HEK293 (cell line): ENCODE data around the gene C1orf167.

Experiments used
- BCL11A ChIP-seq: fragments of 450-650 bp; formaldehyde crosslinking; IDR thresholded peaks from 2 replicates; pipeline ENCODE4 v1.5.1; 2016; ENCODE audit warnings: low read depth, missing biosample characterization, missing genetic modification characterization
- GLI4 ChIP-seq: fragments of 450-650 bp; formaldehyde crosslinking; IDR thresholded peaks from 2 replicates; pipeline ENCODE4 v1.5.1; 2016; ENCODE audit warnings: missing biosample characterization, missing genetic modification characterization
- GLIS2 ChIP-seq: fragments of 450-650 bp; formaldehyde crosslinking; IDR thresholded peaks from 2 replicates; pipeline ENCODE4 v1.5.1; 2016; ENCODE audit warnings: missing biosample characterization, missing genetic modification characterization
- HIC1 ChIP-seq: fragments of 450-650 bp; formaldehyde crosslinking; IDR thresholded peaks from 2 replicates; pipeline ENCODE4 v1.5.1; 2016; ENCODE audit warnings: missing biosample characterization, missing genetic modification characterization
- HOXA7 ChIP-seq: sonication (generic); formaldehyde crosslinking; IDR thresholded peaks from 2 replicates; pipeline ENCODE4 v1.8.1; 2022; ENCODE audit warnings: missing genetic modification reagents, borderline replicate concordance
- KLF17 ChIP-seq: fragments of 450-650 bp; formaldehyde crosslinking; IDR thresholded peaks from 2 replicates; pipeline ENCODE4 v1.5.1; 2016; ENCODE audit warnings: missing biosample characterization, missing genetic modification characterization
- PRDM6 ChIP-seq: fragments of 450-650 bp; formaldehyde crosslinking; IDR thresholded peaks from 2 replicates; pipeline ENCODE4 v1.5.1; 2017; ENCODE audit warnings: missing biosample characterization, missing genetic modification characterization
- SP7 ChIP-seq: fragments of 450-650 bp; formaldehyde crosslinking; IDR thresholded peaks from 2 replicates; pipeline ENCODE4 v1.5.1; 2016; ENCODE audit warnings: missing biosample characterization, missing genetic modification characterization
- YY1 ChIP-seq: fragments of 450-650 bp; formaldehyde crosslinking; IDR thresholded peaks from 2 replicates; pipeline ENCODE4 v1.5.1; 2018; ENCODE audit warnings: missing biosample characterization, missing genetic modification characterization
- ZBTB1 ChIP-seq: fragments of 450-650 bp; formaldehyde crosslinking; IDR thresholded peaks from 2 replicates; pipeline ENCODE4 v1.5.1; 2016; ENCODE audit warnings: missing biosample characterization, missing genetic modification characterization
- ZBTB17 ChIP-seq: fragments of 450-650 bp; formaldehyde crosslinking; IDR thresholded peaks from 2 replicates; pipeline ENCODE4 v1.5.1; 2016; ENCODE audit warnings: missing biosample characterization, missing genetic modification characterization
- ZBTB49 ChIP-seq: fragments of 450-650 bp; formaldehyde crosslinking; IDR thresholded peaks from 2 replicates; pipeline ENCODE4 v1.5.1; 2016; ENCODE audit warnings: missing biosample characterization, missing genetic modification characterization, low read depth
- ZBTB8A ChIP-seq: fragments of 450-650 bp; formaldehyde crosslinking; IDR thresholded peaks from 2 replicates; pipeline ENCODE4 v1.5.1; 2016; ENCODE audit warnings: missing biosample characterization, missing genetic modification characterization
- ZFP3 ChIP-seq: fragments of 450-650 bp; formaldehyde crosslinking; IDR thresholded peaks from 2 replicates; pipeline ENCODE4 v1.5.1; 2016; ENCODE audit warnings: low read depth, missing biosample characterization, missing genetic modification characterization
- ZFP69B ChIP-seq: fragments of 450-650 bp; formaldehyde crosslinking; IDR thresholded peaks from 2 replicates; pipeline ENCODE4 v1.5.1; 2016; ENCODE audit warnings: missing biosample characterization, missing genetic modification characterization
- ZNF121 ChIP-seq: fragments of 450-650 bp; formaldehyde crosslinking; IDR thresholded peaks from 2 replicates; pipeline ENCODE4 v1.5.1; 2016; ENCODE audit warnings: missing biosample characterization, missing genetic modification characterization
- ZNF133 ChIP-seq: fragments of 450-650 bp; formaldehyde crosslinking; IDR thresholded peaks from 2 replicates; pipeline ENCODE4 v1.5.1; 2016; ENCODE audit warnings: missing biosample characterization, missing genetic modification characterization
- ZNF2 ChIP-seq: fragments of 450-650 bp; formaldehyde crosslinking; IDR thresholded peaks from 2 replicates; pipeline ENCODE4 v1.5.1; 2016; ENCODE audit warnings: missing biosample characterization, missing genetic modification characterization
- ZNF211 ChIP-seq: fragments of 450-650 bp; formaldehyde crosslinking; IDR thresholded peaks from 2 replicates; pipeline ENCODE4 v1.5.1; 2016; ENCODE audit warnings: low read depth, missing biosample characterization, missing genetic modification characterization
- ZNF302 ChIP-seq: fragments of 450-650 bp; formaldehyde crosslinking; IDR thresholded peaks from 2 replicates; pipeline ENCODE4 v1.5.1; 2016; ENCODE audit warnings: missing biosample characterization, missing genetic modification characterization, low read depth
- ZNF335 ChIP-seq: fragments of 450-650 bp; formaldehyde crosslinking; conservative IDR thresholded peaks from 2 replicates; pipeline ENCODE4 v1.5.1; 2016; ENCODE audit warnings: missing biosample characterization, missing genetic modification characterization
- ZNF341 ChIP-seq: fragments of 450-650 bp; formaldehyde crosslinking; IDR thresholded peaks from 2 replicates; pipeline ENCODE4; 2016; ENCODE audit warnings: low read depth, missing biosample characterization, missing genetic modification characterization
- ZNF362 ChIP-seq: fragments of 450-650 bp; formaldehyde crosslinking; IDR thresholded peaks from 2 replicates; pipeline ENCODE4 v1.5.1; 2016; ENCODE audit warnings: missing biosample characterization, missing genetic modification characterization
- ZNF37A ChIP-seq: fragments of 450-650 bp; IDR thresholded peaks from 2 replicates; pipeline ENCODE4 v1.5.1; 2018; ENCODE audit warnings: missing biosample characterization, missing genetic modification characterization
- ZNF473 ChIP-seq: fragments of 450-650 bp; formaldehyde crosslinking; IDR thresholded peaks from 2 replicates; pipeline ENCODE4 v1.5.1; 2017; ENCODE audit warnings: missing biosample characterization, missing genetic modification characterization
- ZNF501 ChIP-seq: fragments of 450-650 bp; formaldehyde crosslinking; IDR thresholded peaks from 2 replicates; pipeline ENCODE4 v1.5.1; 2016; ENCODE audit warnings: missing biosample characterization, missing genetic modification characterization
- ZNF544 ChIP-seq: fragments of 450-650 bp; formaldehyde crosslinking; IDR thresholded peaks from 2 replicates; pipeline ENCODE4 v1.5.0; 2017; ENCODE audit warnings: missing biosample characterization, missing genetic modification characterization
- ZNF558 ChIP-seq: fragments of 450-650 bp; formaldehyde crosslinking; IDR thresholded peaks from 2 replicates; pipeline ENCODE4 v1.5.1; 2016; ENCODE audit warnings: missing biosample characterization, missing genetic modification characterization
- ZNF561 ChIP-seq: fragments of 450-650 bp; IDR thresholded peaks from 2 replicates; pipeline ENCODE4 v1.5.1; 2018; ENCODE audit warnings: missing biosample characterization, missing genetic modification characterization, borderline replicate concordance
- ZNF600 ChIP-seq: fragments of 450-650 bp; formaldehyde crosslinking; IDR thresholded peaks from 2 replicates; pipeline ENCODE4 v1.5.1; 2016; ENCODE audit warnings: missing biosample characterization, missing genetic modification characterization
- ZNF654 ChIP-seq: fragments of 450-650 bp; formaldehyde crosslinking; IDR thresholded peaks from 2 replicates; pipeline ENCODE4 v1.5.1; 2016; ENCODE audit warnings: low read depth, missing biosample characterization, missing genetic modification characterization
- ZSCAN4 ChIP-seq: fragments of 450-650 bp; formaldehyde crosslinking; IDR thresholded peaks from 2 replicates; pipeline ENCODE4 v1.5.1; 2017; ENCODE audit warnings: missing biosample characterization, missing genetic modification characterization

C1orf167 gene

GRCh38 chr1:11719313-11720032 is 42.5 kb upstream of the C1orf167 start (continued):
- 0 out of 2 replicates have a peak, but pooled peaks have one; percentile 13 for TF ChIP-seq KLF17 (tag by site-specific recombination)
- TF ChIP-seq ZNF302 (tag by site-specific recombination), result no peak
- no peak for TF ChIP-seq ZNF362
- TF ChIP-seq GLIS2 (tag by site-specific recombination), result peak; percentile 41
- TF ChIP-seq ZBTB49, result no peak
- peak; percentile 45 for TF ChIP-seq ZNF335
- no peak for TF ChIP-seq ZNF133
- peak; percentile 85 for TF ChIP-seq ZNF654 (tag by site-specific recombination)
- TF ChIP-seq ZNF2, result peak; percentile 59; the same call in 1 of the 2 replicates
- peak; percentile 40; the same call in 1 of the 2 replicates for TF ChIP-seq ZBTB8A (tag by site-specific recombination)
- TF ChIP-seq ZNF341 (tag by site-specific recombination), result no peak
- TF ChIP-seq ZNF544 (tag by site-specific recombination), result no peak
- TF ChIP-seq ZFP69B (tag by site-specific recombination), result peak; percentile 62; the same call in 1 of the 2 replicates
- no peak for TF ChIP-seq HIC1
- no peak for TF ChIP-seq ZNF37A (tag by site-specific recombination)
- TF ChIP-seq ZNF121 (tag by site-specific recombination), result no peak
- TF ChIP-seq ZNF473 (tag by site-specific recombination), result no peak
- TF ChIP-seq ZFP3 (tag by site-specific recombination), result no peak
- TF ChIP-seq GLI4, result no peak
- no peak for TF ChIP-seq ZSCAN4 (tag by site-specific recombination)
- no peak for TF ChIP-seq YY1 (tag by site-specific recombination)
- no peak for TF ChIP-seq HOXA7 (CRISPR knock-in tag)
- TF ChIP-seq ZNF600, result peak; percentile 94
- 0 out of 2 replicates have a peak, but pooled peaks have one; percentile 24 for TF ChIP-seq ZBTB17 (tag by site-specific recombination)
- TF ChIP-seq ZNF558 (tag by site-specific recombination), result no peak
- TF ChIP-seq PRDM6 (tag by site-specific recombination), result no peak
- peak; percentile 45 for TF ChIP-seq SP7 (tag by site-specific recombination)
- no peak for TF ChIP-seq BCL11A (tag by site-specific recombination)
- TF ChIP-seq ZNF561 (tag by site-specific recombination), result 0 out of 2 replicates have a peak, but pooled peaks have one; percentile 34
- peak; percentile 44; the same call in 1 of the 2 replicates for TF ChIP-seq ZNF501
- no peak for TF ChIP-seq ZBTB1 (tag by site-specific recombination)
- TF ChIP-seq ZNF211 (tag by site-specific recombination), result no peak
